Stimulated activated CD4-positive, alpha-beta T cell treated with anti-CD3 and anti-CD28 coated beads, Interleukin-4, amount 100 ng/mL, for 1 hour (primary cell): ENCODE measurements around the gene TXNL1.
"Not testable (repeated sequence)": the region's sequence is repeated elsewhere in the genome, so short reads cannot be mapped to it uniquely, and the experiment has no call there.

Source experiments
- DNase-seq: peaks from one replicate; pipeline ENCODE4 v3.0.0-alpha.2; 2020

Gene TXNL1

DNA sequence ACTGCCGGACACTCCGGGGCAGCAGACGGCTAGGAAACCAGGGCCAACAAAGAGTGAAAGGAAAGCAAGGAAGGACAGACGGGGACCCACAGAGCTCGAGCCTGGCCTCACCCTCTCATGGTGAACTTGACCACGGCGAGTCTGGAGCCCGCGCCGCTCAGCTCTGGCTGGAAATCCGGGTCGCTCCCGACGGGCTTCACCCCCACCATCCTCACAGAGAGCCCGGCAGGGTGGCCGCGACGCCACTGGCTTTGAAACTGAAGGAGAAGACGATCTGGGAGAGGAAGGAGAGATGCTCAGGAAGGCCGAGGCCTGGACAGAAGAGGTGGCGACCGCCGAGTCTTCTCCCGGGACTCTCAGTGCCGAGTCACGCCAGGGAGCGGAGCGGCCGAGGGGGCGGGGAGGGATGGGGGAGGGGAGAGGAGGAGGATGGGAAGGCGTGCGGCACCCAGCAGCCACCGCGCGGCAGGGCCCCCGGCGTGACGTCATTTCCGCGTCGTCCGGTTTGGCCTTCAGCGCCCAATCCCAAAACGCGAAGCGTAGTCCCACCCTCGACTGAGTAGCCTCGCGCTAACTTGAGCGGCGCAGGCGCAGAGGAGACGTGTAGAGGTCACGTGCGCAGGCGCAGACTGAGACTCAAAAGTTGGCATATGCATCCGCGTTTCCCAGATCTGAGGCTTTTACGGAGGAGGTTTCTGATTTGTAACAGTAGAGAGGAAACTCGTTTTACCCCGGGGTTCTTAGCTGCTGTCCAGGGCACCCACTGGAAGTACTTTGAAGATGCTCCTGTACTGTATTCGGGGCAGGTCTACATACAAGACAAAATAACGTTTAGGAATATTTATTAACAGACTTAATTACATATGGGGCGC, at the start of gene TXNL1:
TXNL1 (minus strand) TSS at position 361 of the 872 bp plus-strand sequence; CDS start at position 209, 152 bp downstream.
- peak; percentile 100 for DNase-seq

DNA sequence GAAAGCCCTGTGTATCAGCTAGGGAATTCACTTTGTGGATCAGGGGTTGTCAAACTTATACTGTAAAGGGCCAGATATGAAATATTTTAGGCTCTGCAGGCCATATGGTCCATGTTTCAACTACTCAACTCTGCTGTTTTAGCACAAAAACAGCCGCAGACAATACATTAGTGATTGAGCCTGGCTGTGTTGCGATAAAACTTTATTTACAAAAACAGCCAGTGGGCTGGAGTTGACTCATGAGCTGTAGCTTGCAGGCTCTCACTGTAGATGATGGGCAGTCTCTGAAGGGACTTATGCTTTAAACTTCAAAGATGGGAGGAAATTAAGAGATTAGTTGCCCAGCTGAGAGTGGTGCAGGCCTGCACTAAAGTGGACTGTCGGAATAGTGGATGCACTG, 45.9 kb upstream of the TXNL1 start:
- DNase-seq = no peak

DNA sequence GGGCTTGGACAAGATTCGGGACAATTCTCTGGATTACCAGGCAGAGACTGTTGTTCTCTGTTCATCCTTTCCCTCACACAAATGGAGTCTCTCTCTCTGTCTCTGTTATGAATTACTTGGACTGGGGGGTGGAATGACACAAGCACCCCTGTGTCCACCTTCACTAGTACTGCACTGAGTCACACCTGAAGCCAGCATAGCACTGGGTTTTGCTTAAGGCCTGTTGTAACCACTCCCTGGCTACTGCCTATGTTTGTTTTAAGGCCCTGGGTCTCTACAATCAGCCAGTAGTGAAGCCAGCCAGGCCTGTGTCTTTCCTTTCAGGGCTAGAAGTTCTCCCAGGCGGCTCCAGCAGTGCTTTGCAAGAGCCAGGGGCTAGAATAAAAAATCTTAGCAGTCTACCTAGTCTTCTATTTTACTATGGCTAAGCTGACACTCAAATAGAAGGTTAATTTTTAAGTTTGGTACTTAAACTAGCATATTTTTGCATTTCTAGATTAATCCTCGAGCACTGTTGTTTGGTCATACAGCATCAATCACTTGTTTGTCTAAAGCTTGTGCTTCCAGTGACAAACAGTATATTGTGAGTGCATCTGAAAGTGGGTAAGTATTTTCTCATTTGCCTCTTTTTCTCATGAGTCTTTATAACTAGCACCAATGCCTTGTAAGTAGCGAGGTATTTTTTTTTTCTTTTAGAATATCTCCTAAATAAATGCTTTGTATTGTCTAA, 40.6 kb upstream of the TXNL1 start:
- no peak for DNase-seq

DNA sequence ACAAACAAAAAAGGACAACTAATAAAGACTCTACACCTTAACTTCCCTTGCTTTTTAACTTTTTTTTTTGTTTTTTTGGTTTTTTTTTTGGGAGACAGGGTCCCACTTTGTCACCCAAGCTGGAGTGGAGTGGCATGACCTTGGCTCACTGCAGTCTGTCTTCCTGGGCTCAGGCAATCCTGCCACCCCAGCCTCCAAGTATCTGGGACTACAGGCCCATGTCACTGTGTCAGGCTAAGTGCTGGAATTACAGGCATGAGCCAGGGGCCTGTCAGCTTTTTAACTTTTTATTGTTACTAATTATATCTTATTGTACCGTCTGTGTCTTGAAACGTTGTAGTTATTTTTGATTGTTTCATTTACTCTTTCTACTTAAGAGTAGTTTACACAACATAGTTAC, 38.2 kb upstream of the TXNL1 start:
- DNase-seq = no peak

DNA sequence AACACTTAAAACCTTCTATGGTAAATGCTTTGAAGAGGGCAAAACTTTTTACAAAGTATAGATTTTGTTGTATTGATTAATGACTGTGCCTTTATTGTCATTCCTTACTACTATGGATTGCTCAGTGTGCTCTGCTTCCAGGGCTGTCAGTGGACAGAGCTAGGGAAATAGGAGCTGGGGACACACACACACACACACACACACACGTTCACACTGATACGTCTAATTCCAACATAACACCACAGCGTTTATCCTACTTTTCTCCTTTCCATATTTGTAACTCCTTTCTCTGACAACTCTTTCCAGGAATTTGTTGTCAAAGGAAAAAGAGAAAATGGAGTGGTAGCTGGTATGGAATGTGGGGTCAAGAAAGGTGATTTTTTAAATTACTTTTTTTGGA, 34.6 kb upstream of the TXNL1 start:
- DNase-seq = no peak

DNA sequence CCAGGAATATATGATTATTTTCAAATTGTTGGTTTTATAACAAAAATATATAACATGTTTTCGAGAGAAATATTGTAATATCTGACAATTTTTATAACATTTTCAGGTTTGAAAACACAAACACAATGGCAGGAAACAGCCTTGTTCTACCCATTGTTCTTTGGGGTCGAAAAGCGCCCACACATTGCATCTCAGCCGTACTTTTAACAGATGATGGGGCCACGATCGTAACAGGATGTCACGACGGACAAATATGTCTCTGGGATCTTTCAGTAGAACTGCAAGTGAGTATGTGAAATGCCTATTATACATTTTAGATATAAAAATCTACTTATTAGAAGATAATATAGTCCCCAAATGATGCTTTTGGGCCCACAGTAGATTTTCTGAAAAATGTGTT, 34.0 kb upstream of the TXNL1 start:
- no peak for DNase-seq

DNA sequence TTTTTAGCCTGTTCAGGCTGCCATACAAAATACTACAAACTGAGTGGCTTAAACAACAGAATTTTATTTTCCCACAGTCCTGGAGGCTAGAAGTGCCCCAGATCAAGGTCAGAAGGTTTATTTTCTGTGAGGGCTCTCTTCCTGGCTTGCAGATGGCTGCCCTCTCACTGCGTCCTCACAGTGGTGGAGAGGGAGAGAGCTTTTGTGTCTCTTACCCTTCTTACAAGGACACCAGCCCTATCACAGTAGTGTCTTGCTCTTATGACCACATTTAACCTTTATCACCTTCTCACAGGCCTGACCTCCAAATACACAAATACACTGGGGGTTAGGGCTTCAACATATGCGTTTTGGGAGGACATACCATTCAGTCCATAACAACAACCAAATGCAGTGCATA, 24.5 kb upstream of the TXNL1 start:
- DNase-seq = no peak

DNA sequence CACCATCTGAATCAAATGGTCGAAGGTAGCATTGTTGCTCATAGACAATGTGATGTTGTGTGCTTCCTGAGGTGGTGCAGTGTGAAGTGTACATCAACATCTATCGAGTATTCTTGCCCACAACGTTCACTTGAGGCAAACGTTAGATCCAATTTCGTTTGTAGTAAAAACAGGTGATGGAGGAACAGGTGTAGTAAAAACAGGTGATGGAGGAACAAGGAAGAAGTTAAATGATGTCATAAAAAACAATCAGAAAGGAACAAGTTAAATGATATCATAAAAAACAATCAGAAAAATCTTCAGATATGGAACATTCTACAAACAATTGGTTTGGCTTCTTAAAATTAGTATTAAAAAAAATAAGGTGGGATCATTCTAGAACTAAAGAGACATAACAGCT, 24.1 kb upstream of the TXNL1 start:
- DNase-seq = no peak

GRCh38 chr18:56662063-56662408, 23.6 kb upstream of the TXNL1 start:
- DNase-seq = no peak

- DNase-seq = no peak
Measured at GRCh38 chr18:56661360-56662062, 23.1 kb upstream of the TXNL1 start.

DNA sequence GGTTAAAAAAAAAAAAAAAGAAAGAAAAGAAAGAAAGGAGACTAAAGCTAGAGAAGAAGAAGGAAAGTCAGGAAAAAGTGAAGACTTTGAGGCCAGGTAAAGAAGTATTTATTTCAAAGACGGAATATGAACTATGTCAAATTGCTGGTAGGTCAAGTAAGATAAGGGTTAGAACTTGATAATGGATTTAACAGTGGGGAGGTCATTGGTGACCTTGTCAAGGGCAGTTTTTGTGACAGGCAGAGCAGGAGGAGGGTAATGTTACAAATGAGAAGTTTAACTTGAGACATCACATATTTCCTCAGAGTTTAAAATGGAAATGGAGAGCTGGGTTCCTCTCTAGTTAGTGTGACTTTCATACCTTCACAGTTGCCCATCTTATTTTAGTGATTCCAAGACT, 22.3 kb upstream of the TXNL1 start:
- no peak for DNase-seq

GRCh38 chr18:56659111-56659510, 20.7 kb upstream of the TXNL1 start:
- DNase-seq = no peak

DNA sequence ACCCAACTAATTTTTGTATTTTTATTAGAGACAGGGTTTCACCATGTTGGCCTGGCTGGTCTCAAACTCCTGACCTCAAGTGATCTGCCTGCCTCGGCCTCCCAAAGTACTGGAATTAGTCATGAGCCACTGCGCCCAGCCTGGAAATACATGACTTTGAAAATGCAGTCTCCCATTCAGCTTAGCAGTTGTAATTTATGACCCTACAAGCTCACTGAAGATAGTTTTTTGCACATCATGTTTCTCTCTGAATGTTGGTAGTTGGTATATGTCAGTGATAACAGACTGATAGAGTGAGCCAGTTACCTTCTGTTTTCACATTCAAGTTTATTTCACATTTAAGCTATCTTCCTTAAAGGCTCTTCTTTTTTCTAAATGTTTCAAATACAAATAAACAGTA, 19.9 kb upstream of the TXNL1 start:
- no peak for DNase-seq

DNA sequence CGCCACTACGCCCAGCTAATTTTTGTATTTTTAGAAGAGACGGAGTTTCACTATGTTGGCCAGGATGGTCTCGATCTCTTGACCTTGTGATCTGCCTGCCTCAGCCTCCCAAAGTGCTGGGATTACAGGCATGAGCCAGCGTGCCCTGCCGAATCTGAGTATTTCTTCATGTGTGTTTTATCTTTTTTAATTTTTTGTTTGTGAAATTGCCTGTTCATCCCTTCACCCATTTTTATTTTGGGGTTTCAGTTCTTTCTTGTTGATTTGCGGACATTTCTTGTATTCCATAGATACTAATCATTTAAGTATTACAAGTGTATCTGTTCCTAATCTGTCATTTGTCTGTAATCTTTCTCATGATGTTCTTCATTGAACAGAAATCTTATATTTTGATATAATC, 15.9 kb upstream of the TXNL1 start:
- DNase-seq = not testable (repeated sequence)

GRCh38 chr18:56652802-56653201, 14.4 kb upstream of the TXNL1 start:
- no peak for DNase-seq

- DNase-seq = no peak
Measured at GRCh38 chr18:56651771-56652092, 13.3 kb upstream of the TXNL1 start.

- peak; percentile 92 for DNase-seq
Measured at GRCh38 chr18:56650944-56651770, 12.8 kb upstream of the TXNL1 start, which contains the start of gene WDR7. WDR7 (plus strand) TSS chr18:56651359; CDS start chr18:56672516, 21,157 bp downstream.

GRCh38 chr18:56649996-56650395, 11.6 kb upstream of the TXNL1 start:
- DNase-seq = no peak

GRCh38 chr18:56647951-56648893, 9.8 kb upstream of the TXNL1 start:
- DNase-seq = no peak

- no peak for DNase-seq
Measured at GRCh38 chr18:56647071-56647470, 8.7 kb upstream of the TXNL1 start.

- no peak for DNase-seq
Measured at GRCh38 chr18:56645415-56646016, 7.1 kb upstream of the TXNL1 start.
